Measurements from ENCODE around the gene GABRG3. TPM values are rescaled to one million over a fixed set of nuclear protein-coding genes. Genes with fewer than 3 reads are reported as not detected.
"Not testable (repeated sequence)": the region's sequence is repeated elsewhere in the genome, so short reads cannot be mapped to it uniquely, and the experiment has no call there.

GABRG3 gene
- total RNA-seq, 1 donor from 2014 or later = not detected

- ATAC-seq = no peak
Observed at GRCh38 chr15:27353856-27354255, 382.9 kb downstream of the GABRG3 start.

- ATAC-seq = no peak
Observed at GRCh38 chr15:27358751-27359434, 387.9 kb downstream of the GABRG3 start.

GRCh38 chr15:27359586-27359985 is 388.6 kb downstream of the GABRG3 start:
- ATAC-seq = no peak

GRCh38 chr15:27360316-27360715 is 389.3 kb downstream of the GABRG3 start:
- ATAC-seq = no peak

GRCh38 chr15:27361438-27361837 is 390.5 kb downstream of the GABRG3 start:
- no peak for ATAC-seq

- ATAC-seq = no peak
Observed at GRCh38 chr15:27365456-27365855, 394.5 kb downstream of the GABRG3 start.

GRCh38 chr15:27377391-27377790 is 406.4 kb downstream of the GABRG3 start:
- not testable (repeated sequence) for ATAC-seq

- no peak for ATAC-seq
Observed at GRCh38 chr15:27382361-27383025, 411.5 kb downstream of the GABRG3 start.

GRCh38 chr15:27383726-27384125 is 412.7 kb downstream of the GABRG3 start:
- ATAC-seq = no peak

- no peak for ATAC-seq
Observed at GRCh38 chr15:27392163-27392562, 421.2 kb downstream of the GABRG3 start.

- ATAC-seq = no peak
Observed at GRCh38 chr15:27396521-27396920, 425.5 kb downstream of the GABRG3 start.

- ATAC-seq = no peak
Observed at GRCh38 chr15:27396996-27397395, 426.0 kb downstream of the GABRG3 start.

- ATAC-seq = no peak
Observed at GRCh38 chr15:27398631-27399161, 427.7 kb downstream of the GABRG3 start.

GRCh38 chr15:27399241-27399640 is 428.3 kb downstream of the GABRG3 start:
- no peak for ATAC-seq

GRCh38 chr15:27401471-27401870 is 430.5 kb downstream of the GABRG3 start:
- ATAC-seq = no peak

- no peak for ATAC-seq
Observed at GRCh38 chr15:27408428-27408827, 437.4 kb downstream of the GABRG3 start.

GRCh38 chr15:27410996-27411605 is 440.1 kb downstream of the GABRG3 start:
- no peak for ATAC-seq

GRCh38 chr15:27412415-27412814 is 441.4 kb downstream of the GABRG3 start:
- peak; percentile 52 for ATAC-seq

- ATAC-seq = no peak
Observed at GRCh38 chr15:27414168-27414870, 443.3 kb downstream of the GABRG3 start.

GRCh38 chr15:27418726-27419125 is 447.7 kb downstream of the GABRG3 start:
- no peak for ATAC-seq

- ATAC-seq = peak; percentile 78
Observed at GRCh38 chr15:27422997-27423396, 452.0 kb downstream of the GABRG3 start.

- no peak for ATAC-seq
Observed at GRCh38 chr15:27426805-27427204, 455.8 kb downstream of the GABRG3 start.

GRCh38 chr15:27427276-27427675 is 456.3 kb downstream of the GABRG3 start:
- no peak for ATAC-seq

All from esophagus mucosa (tissue), 1 donor.